ENCODE measurements around the gene NKX6-2. TPM values are rescaled to one million over a fixed set of nuclear protein-coding genes. Genes with fewer than 3 reads are reported as not detected.

NKX6-2 gene
- total RNA-seq, 2 experiments from 2014 or later = not detected

GRCh38 chr10:132790470-132790869, 4.5 kb upstream of the NKX6-2 start:
- no peak overlapping the region for H3K4me3 Mint-ChIP-seq
- DNase-seq (no peak), ATAC-seq (no peak)
- no peaks in the 10 kb centered on the region for H3K36me3 Mint-ChIP-seq (ENCODE audit: low read depth)
- peaks cover 2% of the 10 kb centered on the region for H3K4me1 Mint-ChIP-seq (ENCODE audit: low read depth)
- ChIA-PET POLR2A (no interaction called here), CTCF (no interaction called here)
- intact Hi-C loops (cut with micrococcal nuclease) = loop anchor here (10.0 kb wide), 1 partner anchor 136 kb away; no protein-coding TSS in a partner anchor
- no peak overlapping the region for H3K27ac Mint-ChIP-seq
- H3K9me3 Mint-ChIP-seq = no peaks in the 10 kb centered on the region
- peaks cover 12% of the 10 kb centered on the region for H3K27me3 Mint-ChIP-seq
- TF ChIP-seq CTCF (IDR thresholded peaks at IDR 0.05) = no peak

- peaks cover 2% of the 10 kb centered on the region for H3K4me1 Mint-ChIP-seq (ENCODE audit: low read depth)
- no peaks in the 10 kb centered on the region for H3K36me3 Mint-ChIP-seq (ENCODE audit: low read depth)
- no peaks in the 10 kb centered on the region for H3K9me3 Mint-ChIP-seq
- no peak overlapping the region for H3K27ac Mint-ChIP-seq
- ChIA-PET CTCF (no interaction called here), POLR2A (no interaction called here)
- no peak for TF ChIP-seq CTCF (IDR thresholded peaks at IDR 0.05)
- intact Hi-C loops (cut with micrococcal nuclease) = loop anchor here (10.0 kb wide), 1 partner anchor 135 kb away; no protein-coding TSS in a partner anchor
- no peak overlapping the region for H3K4me3 Mint-ChIP-seq
- peaks cover 14% of the 10 kb centered on the region for H3K27me3 Mint-ChIP-seq
- DNase-seq (no peak), ATAC-seq (no peak)
Observed at GRCh38 chr10:132789659-132790148, 3.8 kb upstream of the NKX6-2 start.

- DNase-seq (no peak), ATAC-seq (no peak)
- no peak overlapping the region for H3K27ac Mint-ChIP-seq
- H3K27me3 Mint-ChIP-seq = peaks cover 18% of the 10 kb centered on the region
- CTCF ChIA-PET = no interaction called here
- POLR2A ChIA-PET = no interaction called here
- intact Hi-C loops (cut with micrococcal nuclease) = no loop called here
- no peaks in the 10 kb centered on the region for H3K9me3 Mint-ChIP-seq
- peaks cover 2% of the 10 kb centered on the region for H3K4me1 Mint-ChIP-seq (ENCODE audit: low read depth)
- no peak overlapping the region for H3K4me3 Mint-ChIP-seq
- TF ChIP-seq CTCF (IDR thresholded peaks at IDR 0.05) = no peak
- H3K36me3 Mint-ChIP-seq (ENCODE audit: low read depth) = no peaks in the 10 kb centered on the region
Observed at GRCh38 chr10:132788831-132789219, 2.9 kb upstream of the NKX6-2 start.

GRCh38 chr10:132788180-132788830, 2.4 kb upstream of the NKX6-2 start:
- CTCF ChIA-PET = no interaction called here
- no peak for ATAC-seq
- intact Hi-C loops (cut with micrococcal nuclease) = no loop called here
- Mint-ChIP-seq H3K4me3 (no peak overlapping the region), H3K27me3 (peaks cover 24% of the 10 kb centered on the region), H3K27ac (no peak overlapping the region), H3K36me3 (ENCODE audit: low read depth) (peaks cover 3% of the 10 kb centered on the region), H3K9me3 (no peaks in the 10 kb centered on the region), H3K4me1 (ENCODE audit: low read depth) (peaks cover 2% of the 10 kb centered on the region)
- no peak for DNase-seq
- no peak for TF ChIP-seq CTCF (IDR thresholded peaks at IDR 0.05)
- POLR2A ChIA-PET = no interaction called here

GRCh38 chr10:132787495-132788179, 1.7 kb upstream of the NKX6-2 start:
- peaks cover 2% of the 10 kb centered on the region for H3K4me1 Mint-ChIP-seq (ENCODE audit: low read depth)
- no peaks in the 10 kb centered on the region for H3K9me3 Mint-ChIP-seq
- ChIA-PET POLR2A (no interaction called here), CTCF (no interaction called here)
- peaks cover 9% of the 10 kb centered on the region for H3K36me3 Mint-ChIP-seq (ENCODE audit: low read depth)
- TF ChIP-seq CTCF (IDR thresholded peaks at IDR 0.05) = no peak
- peaks cover 25% of the 10 kb centered on the region for H3K27me3 Mint-ChIP-seq
- no peak overlapping the region for H3K27ac Mint-ChIP-seq
- ATAC-seq (no peak), DNase-seq (peak; percentile 36)
- intact Hi-C loops (cut with micrococcal nuclease) = no loop called here
- no peak overlapping the region for H3K4me3 Mint-ChIP-seq

Data from activated CD8-positive, alpha-beta T cell treated with anti-CD3 and anti-CD28 coated beads for 36 hours (primary cell).